ENCODE measurements around the gene SH3BGRL2.

- no peak for TF ChIP-seq CTCF (conservative IDR thresholded peaks at IDR 0.05; ENCODE audit: low read depth, low read length)
- TF ChIP-seq EZH2 (IDR thresholded peaks at IDR 0.05; ENCODE audit: borderline replicate concordance, low read depth, low read length, poor library complexity, severe bottlenecking), result no peak
Measured at GRCh38 chr6:79612457-79612856, 18.7 kb upstream of the SH3BGRL2 start.
